GM23338 (cell line): ENCODE data around the gene CNOT10. TPM values are rescaled to one million over a fixed set of nuclear protein-coding genes. Genes with fewer than 3 reads are reported as not detected.

Source experiments
- ATAC-seq: fragments of 200-7000 bp; cut with Tn5 transposase; 3 replicates; pipeline ENCODE4 v1.9.1; 2020
- DNase-seq: peaks from one replicate; pipeline ENCODE4 v3.0.0-alpha.2; 2015; ENCODE audit warnings: low spot score
- H2AFZ ChIP-seq: fragments of 200-600 bp; sonication (generic); 2 replicates; pipeline ENCODE4 v1.8.0; 2016; ENCODE audit warnings: antibody characterized with exemption, mild to moderate bottlenecking, moderate library complexity
- H3F3A ChIP-seq: fragments of 200-600 bp; sonication (generic); replicated peaks from 2 replicates; pipeline ENCODE4 v1.8.0; 2017; ENCODE audit warnings: antibody characterized with exemption, mixed run types, low read depth
- H3K27ac ChIP-seq: fragments of 200-600 bp; sonication (generic); 2 replicates; pipeline ENCODE4 v1.6.1; 2016; ENCODE audit warnings: low read depth
- H3K27me3 ChIP-seq: fragments of 200-600 bp; sonication (generic); 2 replicates; pipeline ENCODE4 v1.8.0; 2016; ENCODE audit warnings: mild to moderate bottlenecking, mixed run types, moderate library complexity; ENCODE audit not compliant: insufficient read depth
- H3K36me3 ChIP-seq: fragments of 200-600 bp; sonication (generic); 2 replicates; pipeline ENCODE4 v1.8.0; 2016; ENCODE audit warnings: mild to moderate bottlenecking; ENCODE audit not compliant: insufficient read depth
- H3K4me1 ChIP-seq: fragments of 200-600 bp; sonication (generic); 2 replicates; pipeline ENCODE4 v1.8.0; 2016; ENCODE audit warnings: mild to moderate bottlenecking, moderate library complexity; ENCODE audit not compliant: insufficient read depth
- H3K4me2 ChIP-seq: fragments of 200-600 bp; sonication (generic); 2 replicates; pipeline ENCODE4 v1.7.1; 2017; ENCODE audit warnings: mixed run types
- H3K4me3 ChIP-seq: fragments of 200-600 bp; sonication (generic); 2 replicates; pipeline ENCODE4 v1.6.1; 2016; ENCODE audit warnings: mixed run types
- H3K79me2 ChIP-seq: fragments of 200-600 bp; sonication (generic); replicated peaks from 2 replicates; pipeline ENCODE4 v1.8.0; 2017; ENCODE audit warnings: mild to moderate bottlenecking; ENCODE audit not compliant: insufficient read depth
- H3K9me2 ChIP-seq: fragments of 200-600 bp; sonication (generic); 2 replicates; pipeline ENCODE4 v1.8.0; 2017; ENCODE audit not compliant: insufficient read depth
- H4K20me1 ChIP-seq: fragments of 200-600 bp; sonication (generic); replicated peaks from 2 replicates; pipeline ENCODE4 v1.8.0; 2017; ENCODE audit warnings: mild to moderate bottlenecking; ENCODE audit not compliant: insufficient read depth
- H3K27ac Mint-ChIP-seq: 2 replicates; pipeline ENCODE4 v1.8.0; 2020; ENCODE audit warnings: inconsistent platforms, mild to moderate bottlenecking, moderate library complexity, mixed read lengths
- H3K27me3 Mint-ChIP-seq: 3 replicates; pipeline ENCODE4 v1.8.0; 2022; ENCODE audit warnings: low read depth, mild to moderate bottlenecking, moderate library complexity, mixed read lengths, inconsistent platforms; ENCODE audit not compliant: insufficient read depth, poor library complexity
- H3K36me3 Mint-ChIP-seq: 3 replicates; pipeline ENCODE4 v1.8.0; 2021; ENCODE audit warnings: low read depth, mild to moderate bottlenecking, inconsistent platforms, moderate library complexity, mixed read lengths
- H3K4me1 Mint-ChIP-seq: 3 replicates; pipeline ENCODE4 v1.8.0; 2020; ENCODE audit warnings: mild to moderate bottlenecking, inconsistent platforms, mixed read lengths
- H3K4me3 Mint-ChIP-seq: 3 replicates; pipeline ENCODE4 v1.8.0; 2021; ENCODE audit warnings: moderate library complexity, mild to moderate bottlenecking, inconsistent platforms, mixed read lengths
- H3K9me3 Mint-ChIP-seq: 3 replicates; pipeline ENCODE4 v1.8.0; 2020; ENCODE audit warnings: moderate library complexity, mild to moderate bottlenecking, inconsistent platforms, mixed read lengths
- CREB1 ChIP-seq: fragments of 250-450 bp; sonication (Bioruptor Pico); IDR thresholded peaks from 2 replicates; pipeline ENCODE4 v1.5.0; 2020; ENCODE audit warnings: low read depth, mild to moderate bottlenecking, moderate library complexity
- ETS1 ChIP-seq: IDR thresholded peaks from 2 replicates; pipeline ENCODE4 v1.6.1; 2016; ENCODE audit warnings: antibody characterized with exemption
- EZH2phosphoT487 ChIP-seq: fragments of 200-600 bp; sonication (generic); IDR thresholded peaks from one replicate; pipeline ENCODE4 v1.8.1; 2018; ENCODE audit warnings: antibody characterized with exemption; ENCODE audit not compliant: unreplicated experiment
- JUNB ChIP-seq: IDR thresholded peaks from one replicate; pipeline ENCODE4 v1.6.1; 2016; ENCODE audit warnings: antibody characterized with exemption; ENCODE audit not compliant: unreplicated experiment
- NANOG ChIP-seq: IDR thresholded peaks from 2 replicates; pipeline ENCODE4 v1.6.1; 2016; ENCODE audit warnings: antibody characterized with exemption, borderline replicate concordance
- POLR2AphosphoS5 ChIP-seq: IDR thresholded peaks from 2 replicates; pipeline ENCODE4 v1.6.1; 2016; ENCODE audit warnings: antibody characterized with exemption, low read depth
- REST ChIP-seq: IDR thresholded peaks from one replicate; pipeline ENCODE4 v1.6.1; 2018; ENCODE audit warnings: antibody characterized with exemption; ENCODE audit not compliant: unreplicated experiment
- STAT1 ChIP-seq: IDR thresholded peaks from one replicate; pipeline ENCODE4 v1.6.1; 2016; ENCODE audit warnings: antibody characterized with exemption; ENCODE audit not compliant: unreplicated experiment
- ZNF114 ChIP-seq: fragments of 250-450 bp; sonication (Bioruptor Pico); IDR thresholded peaks from 2 replicates; pipeline ENCODE4 v1.5.0; 2020; ENCODE audit warnings: mild to moderate bottlenecking, moderate library complexity
- ZNF331 ChIP-seq: fragments of 250-450 bp; sonication (Bioruptor Pico); IDR thresholded peaks from 2 replicates; pipeline ENCODE4 v1.5.0; 2020; ENCODE audit warnings: low read depth, mild to moderate bottlenecking, moderate library complexity
- ZNF462 ChIP-seq: fragments of 250-450 bp; sonication (Bioruptor Pico); IDR thresholded peaks from 2 replicates; pipeline ENCODE4 v1.5.0; 2020; ENCODE audit warnings: mild to moderate bottlenecking, moderate library complexity
- polyA plus RNA-seq: library from polyadenylated mRNA; unstranded; fragments of >200 nt; fragmentation: Nextera tagmentation; extraction: Ambion mirVana; gene quantifications from 2 replicates; pipeline ENCODE4 v1.2.1, GENCODE V29; 2016
- total RNA-seq: library from RNA; depleted of rRNA; stranded (reverse); fragments of >200 nt; shearing (Covaris generic); gene quantifications from 2 replicates; pipeline ENCODE4 v1.2.3, GENCODE V29; 2014

Gene CNOT10
- total and polyA plus RNA-seq, 2 experiments from 2014 or later: 27.2 to 46.9 TPM

- TF ChIP-seq ETS1: no peak
- TF ChIP-seq ZNF114 (CRISPR knock-in tag): no peak
- no peak for TF ChIP-seq NANOG
- no peak for TF ChIP-seq JUNB
- no peak for TF ChIP-seq CREB1 (CRISPR knock-in tag)
Measured at GRCh38 chr3:32751377-32751776, 66.4 kb downstream of the CNOT10 start (continued).

GRCh38 chr3:32755761-32756160, 70.8 kb downstream of the CNOT10 start:
- Histone ChIP-seq H3K36me3 (0 out of 2 replicates have a peak, but pooled peaks cover 10% of the 10 kb centered on the region), H2AFZ (no peak overlapping the region), H3K9me2 (no peaks in the 10 kb centered on the region), H3K79me2 (no peaks in the 10 kb centered on the region; the same call in 1 of the 2 replicates), H3K4me2 (no peak overlapping the region), H3F3A (no peaks in the 10 kb centered on the region; the same call in 1 of the 2 replicates), H4K20me1 (no peaks in the 10 kb centered on the region), H3K4me3 (no peak overlapping the region), H3K27ac (peak overlapping the region; percentile 23; the same call in 1 of the 2 replicates), H3K27me3 (no peaks in the 10 kb centered on the region), H3K4me1 (peaks cover 8% of the 10 kb centered on the region; the same call in 1 of the 2 replicates)
- H3K27ac Mint-ChIP-seq: no peak overlapping the region
- H3K4me3 Mint-ChIP-seq: no peak overlapping the region
- ATAC-seq: peak; percentile 46
- H3K4me1 Mint-ChIP-seq: peaks cover 8% of the 10 kb centered on the region
- peaks cover 23% of the 10 kb centered on the region for H3K36me3 Mint-ChIP-seq
- peaks cover 5% of the 10 kb centered on the region for H3K27me3 Mint-ChIP-seq
- no peak for DNase-seq
- H3K9me3 Mint-ChIP-seq: no peaks in the 10 kb centered on the region
- TF ChIP-seq JUNB: no peak
- no peak for TF ChIP-seq REST
- TF ChIP-seq ETS1: no peak
- no peak for TF ChIP-seq EZH2phosphoT487
- TF ChIP-seq ZNF331 (CRISPR knock-in tag): no peak
- TF ChIP-seq POLR2AphosphoS5: no peak
- TF ChIP-seq ZNF462 (CRISPR knock-in tag): no peak
- no peak for TF ChIP-seq STAT1
- TF ChIP-seq CREB1 (CRISPR knock-in tag): no peak
- no peak for TF ChIP-seq NANOG
- TF ChIP-seq ZNF114 (CRISPR knock-in tag): no peak
